ENCODE results near the gene KMO.

DNA sequence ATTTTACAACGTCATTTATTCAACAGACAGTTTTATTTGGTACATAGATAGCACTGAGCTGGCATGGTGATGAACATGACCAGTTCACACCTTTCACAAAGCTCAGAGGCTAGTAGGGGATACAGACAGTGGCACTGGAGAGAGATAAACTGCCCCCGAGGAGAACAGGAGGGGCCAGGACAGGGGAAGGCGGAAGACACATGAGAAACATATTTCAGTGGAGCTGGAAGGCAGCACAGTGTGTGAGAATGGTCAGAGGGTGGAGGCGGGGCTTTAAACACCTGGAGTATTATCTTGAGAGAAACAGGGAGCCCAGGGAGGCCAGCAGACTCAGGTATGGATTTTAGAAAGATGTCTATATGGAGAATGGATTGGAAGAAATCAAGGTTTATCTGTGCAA is 58.5 kb downstream of the KMO start:
- TF ChIP-seq SUZ12 (IDR thresholded peaks at IDR 0.05) = no peak
- no peak for TF ChIP-seq ELF4 (IDR thresholded peaks at IDR 0.05)
- TF ChIP-seq SP1 (IDR thresholded peaks at IDR 0.05) = no peak
- no peak for TF ChIP-seq BHLHE40 (IDR thresholded peaks at IDR 0.05; ENCODE audit: borderline replicate concordance)
- no peak for TF ChIP-seq ARNT (IDR thresholded peaks at IDR 0.05)
- no peak for TF ChIP-seq HDGF (IDR thresholded peaks at IDR 0.05; ENCODE audit: borderline replicate concordance)
- no peak for TF ChIP-seq TARDBP (IDR thresholded peaks at IDR 0.05)
- TF ChIP-seq ZNF384 (IDR thresholded peaks at IDR 0.05) = no peak
- TF ChIP-seq FOXK2 (IDR thresholded peaks at IDR 0.05) = no peak
- TF ChIP-seq CTBP1 (IDR thresholded peaks at IDR 0.05; ENCODE audit: borderline replicate concordance) = no peak
- TF ChIP-seq LEF1 (IDR thresholded peaks at IDR 0.05; ENCODE audit: borderline replicate concordance) = no peak
